NCI-H345 (cell line): ENCODE data around the gene TRMT6.

Experiments used
- DNase-seq: peaks from one replicate; lab custom pipeline; 2025; lab: John Stamatoyannopoulos, UW

Gene TRMT6

DNA sequence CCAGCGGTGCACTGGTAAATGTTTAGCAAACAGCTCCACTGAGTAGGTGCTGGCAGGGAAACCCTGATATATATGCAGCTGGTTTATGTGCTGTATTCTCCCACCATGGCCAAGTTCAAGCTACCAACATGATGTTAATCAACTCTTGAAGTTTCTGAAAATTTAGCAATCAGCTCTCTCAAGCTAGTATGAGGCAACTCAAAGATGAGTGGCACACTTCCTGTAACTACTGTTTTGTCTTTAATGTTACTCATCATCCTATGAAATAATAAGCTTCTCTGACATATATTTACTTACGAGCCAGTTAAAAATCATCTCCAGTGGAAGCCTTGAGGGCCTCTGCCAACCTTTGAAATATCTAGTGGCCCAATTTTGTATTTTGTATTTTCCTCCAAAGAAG is 54.7 kb downstream of the TRMT6 start:
- no peak for DNase-seq

DNA sequence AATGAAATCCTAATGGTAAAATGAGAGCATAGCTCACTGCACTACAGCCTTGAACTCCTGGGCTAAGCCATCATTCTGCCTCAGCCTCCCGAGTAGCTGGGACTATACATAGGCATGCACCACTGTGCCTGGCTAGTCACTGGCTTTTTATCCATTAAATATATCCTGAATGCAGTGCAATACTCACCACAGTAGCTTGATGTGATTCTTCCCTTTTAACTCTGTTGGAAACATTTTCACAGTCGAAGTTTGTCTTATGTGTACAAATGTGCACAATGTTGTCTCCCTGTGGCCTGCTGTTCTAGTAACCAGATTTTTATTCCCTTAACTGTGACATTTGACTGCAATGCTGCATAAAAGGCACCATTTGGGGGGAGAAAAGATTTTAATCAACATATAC is 56.7 kb downstream of the TRMT6 start:
- no peak for DNase-seq

DNA sequence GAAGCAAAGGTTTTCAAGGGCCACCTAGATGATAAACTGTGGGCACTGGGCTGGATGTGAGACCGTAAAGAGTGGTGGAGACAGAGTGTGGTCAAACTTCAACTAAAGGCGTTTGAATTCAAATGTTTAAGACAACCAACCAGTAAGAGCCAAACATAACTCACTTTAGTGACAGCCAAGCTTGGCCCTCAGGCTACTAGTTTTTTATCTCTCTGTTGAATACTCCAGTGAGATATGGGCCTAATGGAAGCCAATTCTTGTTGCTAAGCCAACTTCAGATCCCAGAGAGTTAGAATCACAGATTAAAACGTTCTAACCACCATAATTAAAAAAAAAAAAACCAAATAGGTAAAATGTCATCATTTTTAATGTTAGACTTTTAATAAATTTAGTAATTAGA is 57.3 kb downstream of the TRMT6 start:
- DNase-seq: no peak

DNA sequence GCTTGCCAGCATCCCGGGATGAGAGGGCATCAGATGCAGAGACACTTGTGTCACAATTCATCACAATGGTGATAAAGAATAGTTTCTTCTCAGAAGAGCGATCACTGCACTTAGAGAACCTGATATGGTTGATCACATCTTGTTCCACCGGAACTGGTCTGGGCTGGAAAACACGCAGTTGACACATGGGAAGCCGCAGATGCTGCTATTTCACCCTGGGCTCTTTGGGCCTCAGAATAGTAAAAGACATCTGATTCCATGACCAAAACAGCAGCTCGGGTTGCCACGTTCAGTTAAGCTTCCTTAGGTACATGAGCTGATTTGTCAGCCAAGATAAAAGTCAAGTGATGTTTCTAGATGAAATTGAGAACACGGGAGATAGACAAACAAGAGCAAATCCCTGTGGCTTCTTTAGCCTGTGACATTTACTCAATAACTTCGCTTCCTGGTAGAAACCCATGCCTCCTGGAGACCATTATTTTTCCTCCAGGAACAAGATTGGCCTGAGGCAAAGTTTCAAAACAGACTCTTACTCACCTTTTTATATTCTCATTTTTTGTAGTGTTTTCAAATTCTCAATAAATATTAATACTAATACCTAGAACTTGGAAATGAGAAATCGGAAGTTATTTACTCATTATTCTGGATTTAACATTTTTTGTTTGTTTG is 59.4 kb downstream of the TRMT6 start:
- no peak for DNase-seq

DNA sequence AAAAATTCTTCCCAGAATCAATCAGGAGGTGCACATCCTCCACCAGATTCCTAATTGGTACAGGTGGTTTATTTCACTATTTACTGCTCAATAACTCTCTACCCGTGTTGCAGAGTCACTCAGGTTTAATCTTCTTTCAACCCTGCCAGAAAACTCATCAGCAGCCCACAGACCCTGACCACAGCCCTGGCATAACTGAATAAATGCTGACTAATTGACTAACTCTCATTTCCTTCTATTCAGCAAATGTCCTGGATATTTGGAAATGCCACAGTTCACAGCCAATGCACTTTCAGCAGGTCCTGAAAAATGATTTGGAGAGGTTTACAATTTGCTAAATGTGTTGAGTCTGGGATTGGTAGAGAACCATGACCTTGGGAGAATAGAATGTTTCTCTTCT is 62.3 kb downstream of the TRMT6 start:
- DNase-seq: no peak

DNA sequence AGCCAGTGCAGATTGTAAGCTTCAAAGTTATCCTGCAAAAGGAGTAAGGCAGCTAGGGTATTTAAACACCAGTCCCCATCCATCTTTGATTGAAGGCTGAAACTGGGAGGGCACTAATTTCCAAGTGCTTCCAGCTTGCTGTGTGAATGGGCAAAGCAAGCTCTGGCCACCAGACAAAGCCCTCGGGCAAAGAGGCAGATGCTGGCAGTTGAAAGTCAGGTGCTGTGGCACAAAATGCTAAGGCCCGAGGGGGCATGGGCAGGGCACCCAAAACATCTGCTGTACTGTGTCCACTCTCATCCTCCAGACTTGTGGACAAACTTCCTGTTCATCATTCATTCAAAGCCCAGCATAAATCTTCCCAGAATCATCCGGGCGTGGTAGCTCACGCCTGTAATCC is 62.9 kb downstream of the TRMT6 start:
- no peak for DNase-seq
